HG03103 (cell line): ENCODE data around the gene TIMP2.
"Not testable (repeated sequence)": the region's sequence is repeated elsewhere in the genome, so short reads cannot be mapped to it uniquely, and the experiment has no call there.

Experiments
- ATAC-seq: cut with Tn5 transposase; IDR thresholded peaks from one replicate; pipeline ENCODE4 v1.9.1; 2021; ENCODE audit warnings: low read depth; ENCODE audit not compliant: unreplicated experiment

TIMP2 gene

GRCh38 chr17:78892062-78892456 is 33.1 kb downstream of the TIMP2 start:
- ATAC-seq = no peak

DNA sequence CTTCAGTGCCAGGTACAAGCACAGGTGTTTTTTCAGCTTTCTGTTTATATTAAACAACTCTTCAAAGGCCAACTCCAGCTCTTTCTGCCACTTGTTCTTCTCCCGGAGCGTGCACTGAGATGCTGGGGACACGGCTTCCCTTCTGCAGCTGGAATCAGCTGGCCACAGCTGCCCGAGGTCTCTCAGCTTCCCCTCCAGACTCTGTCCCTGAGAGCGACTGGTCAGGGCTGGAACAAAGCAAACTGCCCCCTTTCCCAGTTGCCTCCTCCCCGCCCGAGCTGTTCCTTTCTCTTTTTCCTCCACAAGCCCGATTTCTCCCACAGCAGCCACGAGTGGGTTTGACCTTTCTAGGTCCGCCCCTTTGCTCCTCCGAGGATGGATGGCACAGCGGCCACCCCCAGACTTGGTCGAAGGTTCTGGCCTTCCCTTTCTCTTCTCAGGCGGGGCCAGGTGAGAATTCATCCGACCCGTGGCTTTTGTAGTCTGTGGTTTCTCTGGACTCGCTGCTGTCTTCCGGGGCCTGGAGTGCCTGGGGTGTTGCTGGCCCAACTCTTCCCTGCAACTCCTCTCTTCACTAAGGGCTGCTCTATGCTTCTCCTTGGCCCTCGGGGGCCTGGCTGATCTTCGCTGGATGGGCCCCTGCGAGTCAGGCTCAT is 33.7 kb downstream of the TIMP2 start:
- ATAC-seq = no peak

GRCh38 chr17:78890498-78890897 is 34.7 kb downstream of the TIMP2 start:
- ATAC-seq = no peak

DNA sequence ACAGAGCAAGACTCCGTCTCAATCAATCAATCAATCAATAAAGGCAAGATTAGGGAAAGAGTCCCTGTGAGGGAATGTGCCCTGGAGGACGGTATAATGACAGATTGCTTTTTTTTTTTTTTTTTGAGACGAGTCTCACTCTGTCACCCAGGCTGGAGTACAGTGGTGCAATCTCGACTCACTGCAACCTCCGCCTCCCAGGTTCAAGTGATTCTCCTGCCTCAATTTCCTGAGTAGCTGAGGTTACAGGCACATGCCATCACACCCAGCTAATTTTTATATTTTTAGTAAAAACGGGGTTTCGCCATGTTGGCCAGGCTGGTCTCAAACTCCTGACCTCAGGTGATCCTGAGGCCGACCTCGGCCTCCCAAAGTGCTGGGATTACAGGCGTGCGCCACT is 35.1 kb downstream of the TIMP2 start:
- not testable (repeated sequence) for ATAC-seq

- peak; percentile 56 for ATAC-seq
Observed at GRCh38 chr17:78889531-78889930, 35.7 kb downstream of the TIMP2 start.

- no peak for ATAC-seq
Observed at GRCh38 chr17:78888941-78889518, 36.2 kb downstream of the TIMP2 start.

GRCh38 chr17:78886954-78887353 is 38.2 kb downstream of the TIMP2 start:
- ATAC-seq = no peak

DNA sequence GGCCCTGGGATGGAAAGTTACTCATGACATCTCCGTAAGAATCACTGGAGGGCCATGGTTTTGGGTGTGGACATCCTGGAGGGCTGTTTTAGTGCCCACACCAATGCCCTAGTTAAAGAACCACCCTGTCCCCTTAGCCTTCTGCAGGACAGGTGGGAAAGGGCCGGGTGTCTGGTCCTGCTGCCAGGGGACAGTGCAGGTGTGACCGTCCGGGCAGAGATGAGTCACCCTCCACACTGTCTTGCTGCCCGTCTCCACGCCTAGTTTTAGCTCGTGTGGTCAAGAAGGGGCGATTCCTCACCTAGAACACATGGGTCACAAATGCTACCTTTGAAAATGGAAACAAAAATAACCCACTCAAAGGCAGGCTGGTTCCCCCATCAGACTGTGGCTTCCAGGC is 39.2 kb downstream of the TIMP2 start:
- no peak for ATAC-seq

GRCh38 chr17:78884876-78885667 is 40.1 kb downstream of the TIMP2 start:
- no peak for ATAC-seq

- ATAC-seq = no peak
Observed at GRCh38 chr17:78884148-78884825, 40.9 kb downstream of the TIMP2 start.

DNA sequence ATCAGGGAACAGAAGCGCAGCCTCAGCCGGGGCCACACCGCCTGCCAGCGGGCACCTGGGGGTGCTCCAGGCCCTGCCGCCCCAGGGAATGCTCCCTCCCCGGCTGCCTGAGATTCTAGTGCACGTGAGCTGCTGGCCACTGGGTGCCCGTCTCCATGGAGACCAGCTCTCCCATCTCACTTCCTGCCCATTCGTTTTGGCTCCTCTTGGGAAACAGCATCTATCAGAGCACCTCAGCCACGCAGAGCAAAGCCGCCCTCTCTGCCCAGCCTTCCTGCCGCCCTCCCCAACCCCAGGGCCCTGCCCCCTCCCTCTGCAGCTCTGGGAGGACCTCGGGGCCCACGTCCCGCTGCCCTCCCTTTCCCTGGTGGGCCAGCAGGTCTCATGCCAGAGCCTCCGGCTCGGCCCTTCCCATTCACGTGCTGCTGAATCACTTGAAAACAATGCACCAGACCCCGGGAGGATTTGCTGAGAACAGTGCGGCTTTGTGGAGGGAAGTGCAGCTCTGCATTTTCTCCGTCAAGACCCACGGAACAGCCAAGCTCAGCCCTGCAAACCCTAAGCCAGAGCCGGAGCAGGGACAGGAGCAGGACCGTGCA is 41.6 kb downstream of the TIMP2 start:
- no peak for ATAC-seq

DNA sequence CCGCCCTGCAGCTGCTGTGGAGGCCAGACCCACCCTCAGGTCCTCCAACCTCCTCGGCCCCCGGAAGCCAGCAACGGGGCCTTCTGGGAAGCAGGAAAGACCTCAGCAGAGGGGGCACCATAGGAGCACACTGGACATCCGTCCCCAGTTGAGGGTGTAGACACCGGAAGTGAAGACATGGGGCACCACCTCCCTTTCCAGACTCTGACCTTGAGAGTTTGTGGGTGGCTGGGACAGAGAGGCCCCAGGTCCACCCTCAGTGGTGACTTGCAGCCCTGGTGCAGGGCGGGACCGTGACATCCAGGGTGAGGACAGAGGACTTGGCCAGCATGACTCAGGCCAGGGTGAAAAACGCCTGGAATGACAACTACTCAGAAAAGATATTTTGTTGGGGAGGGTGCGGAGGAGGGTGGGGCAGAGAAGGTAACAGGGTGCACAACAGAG is 42.1 kb downstream of the TIMP2 start:
- ATAC-seq = no peak

DNA sequence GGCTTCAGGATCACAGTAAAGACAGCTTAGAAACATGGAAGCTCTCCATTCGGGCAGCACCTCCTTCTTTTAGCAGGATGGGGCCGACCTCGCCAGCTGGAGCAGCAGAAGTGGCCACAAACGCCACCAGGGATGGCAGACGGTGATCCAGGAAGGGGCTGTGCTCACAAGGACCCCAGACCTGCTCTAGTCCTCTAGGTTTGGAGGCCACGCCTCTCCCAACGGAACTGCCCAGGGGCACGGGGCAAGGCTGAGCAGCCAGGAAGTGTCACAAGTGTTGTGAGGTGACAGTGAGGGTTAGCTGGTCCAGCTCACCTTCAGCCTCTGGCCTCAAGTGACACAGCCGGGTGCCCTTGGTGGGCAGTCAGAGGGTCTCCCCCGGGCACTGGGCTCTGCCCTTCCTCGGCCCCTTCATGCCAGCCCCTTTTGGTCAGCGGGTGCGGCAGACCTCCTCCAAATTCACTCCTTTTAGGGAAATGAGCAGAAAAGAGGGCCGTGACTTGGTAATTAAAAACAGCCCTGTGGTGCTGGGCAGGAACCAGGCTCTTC is 42.6 kb downstream of the TIMP2 start:
- ATAC-seq = no peak

DNA sequence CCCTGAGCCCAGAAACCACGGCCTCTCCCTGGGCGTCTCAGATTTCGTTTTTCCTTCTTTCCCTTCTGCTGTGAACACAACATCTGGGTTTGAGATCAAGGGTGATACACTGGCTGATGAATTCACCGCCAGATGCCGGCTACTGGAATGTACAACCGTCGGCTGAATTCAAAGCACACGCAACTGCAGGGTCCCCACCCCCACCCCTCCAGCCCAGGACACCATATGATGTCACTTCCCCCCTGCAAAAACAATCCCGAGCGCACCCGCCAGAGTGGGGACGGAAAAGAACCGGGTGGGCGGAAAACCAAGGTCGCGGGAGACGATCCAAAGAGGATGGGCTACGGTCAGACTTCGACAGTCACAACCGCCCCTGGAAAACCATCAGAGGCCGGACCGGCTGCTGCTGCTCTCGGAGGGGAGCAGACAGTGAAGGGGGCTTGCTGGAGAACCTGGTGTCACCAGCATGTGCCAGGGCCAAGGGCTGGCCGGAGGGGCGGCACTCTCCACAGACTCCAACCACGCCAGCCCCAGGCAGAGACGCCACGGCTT is 45.5 kb downstream of the TIMP2 start:
- no peak for ATAC-seq

DNA sequence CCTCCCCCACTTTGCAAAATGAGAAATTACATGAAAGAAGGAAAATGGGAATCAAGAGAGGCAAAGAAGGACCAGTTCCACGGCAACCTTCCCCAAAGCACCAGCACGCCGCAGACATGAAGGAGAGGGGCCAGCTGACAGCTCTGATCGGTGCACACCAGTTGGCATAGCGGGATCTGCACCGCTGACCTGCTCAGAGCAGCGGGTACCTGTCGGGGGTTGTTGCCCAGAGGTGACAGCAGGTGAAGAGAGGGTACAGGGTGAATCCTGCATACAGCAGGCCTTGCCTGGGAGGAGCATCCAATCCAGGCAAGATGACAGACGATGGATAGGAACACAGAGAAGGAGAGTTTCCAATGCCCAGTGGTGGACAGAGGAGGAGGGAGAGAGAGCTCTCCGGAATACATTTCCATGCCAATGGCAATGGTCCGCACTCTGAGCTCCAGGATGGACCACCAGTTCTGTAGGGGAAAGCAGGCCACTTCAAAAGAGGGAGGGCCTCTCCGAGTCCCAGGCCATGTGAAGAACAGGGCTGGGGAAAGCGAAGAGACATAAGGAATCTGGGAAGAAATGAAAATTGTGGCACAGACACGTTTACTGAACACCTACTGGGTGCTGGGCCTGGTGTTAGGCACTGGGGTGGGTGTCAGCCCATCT is 46.2 kb downstream of the TIMP2 start:
- no peak for ATAC-seq

DNA sequence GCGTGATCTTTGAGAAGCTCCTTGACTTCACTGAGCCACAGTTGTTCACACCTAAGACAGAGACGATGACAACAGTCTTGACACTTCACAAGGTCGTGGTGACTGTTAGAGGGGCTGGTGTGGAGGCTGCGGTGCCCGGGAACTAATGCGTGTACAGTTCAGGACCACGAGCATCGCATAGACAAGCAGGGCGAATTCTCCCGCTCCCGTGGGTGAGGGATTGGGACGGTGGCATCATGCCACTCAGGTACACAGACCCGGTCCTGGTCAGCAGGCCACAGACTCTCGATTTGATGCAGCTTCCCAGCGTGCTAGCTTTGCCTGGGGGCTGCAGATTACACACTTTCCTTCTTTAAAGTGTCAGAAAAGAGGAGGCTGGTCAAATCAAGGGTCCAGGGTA is 46.9 kb downstream of the TIMP2 start:
- ATAC-seq = no peak

GRCh38 chr17:78876954-78877517 is 48.2 kb downstream of the TIMP2 start:
- ATAC-seq = not testable (repeated sequence)

GRCh38 chr17:78876094-78876597 is 49.0 kb downstream of the TIMP2 start:
- no peak for ATAC-seq
